Stimulated activated CD4-positive, alpha-beta T cell treated with anti-CD3 and anti-CD28 coated beads, Interleukin-2, amount 100 ng/mL, for 24 hours (primary cell): Measurements from ENCODE around the gene DYNLT3.

Source experiments
- DNase-seq, 2 donors: peaks; one replicate each; pipeline ENCODE4 v3.0.0-alpha.2; 2020

Gene DYNLT3, protein sequence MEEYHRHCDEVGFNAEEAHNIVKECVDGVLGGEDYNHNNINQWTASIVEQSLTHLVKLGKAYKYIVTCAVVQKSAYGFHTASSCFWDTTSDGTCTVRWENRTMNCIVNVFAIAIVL

DNA sequence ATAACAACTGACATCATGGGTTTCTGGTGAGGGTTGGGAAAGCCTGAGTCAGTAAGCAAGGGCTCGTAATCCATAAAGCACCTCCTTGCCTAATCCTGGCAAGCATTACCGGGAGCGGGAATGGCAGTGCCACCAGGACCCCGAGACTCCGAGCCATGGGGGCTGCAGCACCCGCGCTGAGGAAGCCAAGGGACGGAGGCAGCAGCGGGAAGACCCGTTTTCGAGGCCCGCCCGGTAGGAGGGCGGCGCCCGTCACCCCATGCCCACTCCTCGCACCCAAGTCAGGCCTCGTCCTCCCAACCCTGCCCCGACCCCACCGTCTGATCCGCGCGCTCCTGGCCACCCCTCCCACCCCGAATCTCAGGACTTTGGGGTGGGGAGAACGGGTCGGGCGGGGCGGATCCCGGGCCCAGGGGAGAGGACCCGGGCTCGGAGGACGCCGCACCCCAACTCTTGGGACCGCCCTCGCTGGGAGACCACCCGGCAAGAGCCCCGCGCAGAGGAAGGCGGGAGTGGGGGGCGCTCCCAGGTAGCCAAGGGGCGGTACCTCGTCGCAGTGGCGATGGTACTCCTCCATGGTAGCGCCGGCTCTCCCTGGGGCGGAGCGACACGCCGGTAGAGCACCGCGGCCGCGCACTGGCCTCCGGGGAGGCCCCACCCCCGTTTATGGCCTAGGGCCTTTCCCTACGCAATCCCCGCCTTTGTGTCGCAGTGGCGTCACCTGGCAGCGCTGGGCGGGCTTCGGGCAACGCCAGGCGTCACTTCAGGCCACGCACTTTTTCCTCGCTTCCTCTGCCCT lies at the start of gene DYNLT3:
DYNLT3 (minus strand) TSS at position 638 of the 799 bp plus-strand sequence; CDS start at position 577, 61 bp downstream.
- DNase-seq = peak; percentile 74 to 77

DNA sequence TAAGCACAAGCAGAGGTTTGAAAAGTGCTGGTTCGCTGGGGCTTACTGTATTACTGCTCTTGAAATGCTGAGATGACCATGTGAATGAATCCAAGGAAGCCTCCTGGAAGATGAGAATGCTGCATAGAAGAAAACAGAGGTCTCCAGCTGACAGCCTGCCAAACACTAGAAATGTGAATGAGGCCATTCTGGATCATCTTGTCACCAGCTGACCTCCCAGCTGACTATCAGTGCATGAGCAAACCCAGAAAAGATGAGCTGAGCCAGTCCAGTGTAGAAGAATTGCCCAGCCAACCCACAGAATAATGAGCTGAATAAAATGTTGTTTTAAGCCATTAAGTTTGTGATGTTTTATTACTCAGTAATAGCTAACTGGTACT lies 49.1 kb upstream of the DYNLT3 start:
- DNase-seq = no peak

DNA sequence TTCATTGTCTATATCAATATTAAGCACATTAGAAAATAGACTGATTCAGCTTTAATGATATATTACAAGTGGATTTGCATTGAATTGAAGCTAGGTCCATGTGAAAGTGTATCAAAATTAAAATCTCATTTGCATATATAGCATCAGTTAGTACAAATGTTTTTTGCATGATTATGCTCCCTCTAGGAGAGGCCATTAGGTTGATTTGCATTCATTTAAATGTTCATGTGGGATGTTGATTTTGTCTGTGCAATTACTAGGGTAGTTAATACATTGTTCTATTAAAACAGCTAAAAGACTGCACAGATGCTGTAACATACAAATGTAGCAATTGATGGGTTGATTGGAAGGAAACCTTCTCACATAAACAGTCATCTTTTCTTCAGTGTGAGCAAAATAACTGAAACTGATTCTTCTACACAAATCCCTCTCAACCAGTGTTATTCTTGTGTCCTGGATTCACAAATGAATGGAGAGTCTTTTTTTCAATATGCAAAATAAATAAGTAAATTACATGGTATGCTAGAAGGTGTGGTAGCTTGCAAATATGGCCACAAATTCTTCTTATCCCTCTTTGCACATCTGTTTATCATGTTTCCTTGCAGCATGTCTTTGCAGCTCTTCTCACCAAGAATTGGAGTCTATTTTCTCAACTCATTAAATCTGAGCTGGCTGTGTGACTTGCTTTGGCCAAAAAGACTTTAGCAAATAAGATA lies 48.6 kb upstream of the DYNLT3 start:
- no peak for DNase-seq

DNA sequence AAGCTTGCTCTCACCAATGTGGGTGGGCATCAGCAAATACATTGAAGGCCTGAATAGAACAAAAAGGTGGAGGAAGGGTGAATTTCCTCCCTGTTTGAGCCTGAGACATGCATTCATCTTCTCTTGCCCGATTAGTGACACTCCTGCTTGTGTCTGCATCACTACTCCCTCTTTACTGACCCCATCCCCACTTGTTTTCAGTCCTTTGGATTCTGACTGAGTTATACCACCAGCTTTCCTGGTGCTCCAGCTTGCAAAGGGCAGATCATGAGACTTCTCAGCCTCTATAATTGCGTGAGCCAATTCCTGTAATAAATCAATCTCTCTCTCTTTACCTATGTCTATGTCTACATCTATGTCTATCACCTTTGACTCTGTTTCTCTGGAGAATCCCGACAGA lies 47.4 kb upstream of the DYNLT3 start:
- no peak for DNase-seq

DNA sequence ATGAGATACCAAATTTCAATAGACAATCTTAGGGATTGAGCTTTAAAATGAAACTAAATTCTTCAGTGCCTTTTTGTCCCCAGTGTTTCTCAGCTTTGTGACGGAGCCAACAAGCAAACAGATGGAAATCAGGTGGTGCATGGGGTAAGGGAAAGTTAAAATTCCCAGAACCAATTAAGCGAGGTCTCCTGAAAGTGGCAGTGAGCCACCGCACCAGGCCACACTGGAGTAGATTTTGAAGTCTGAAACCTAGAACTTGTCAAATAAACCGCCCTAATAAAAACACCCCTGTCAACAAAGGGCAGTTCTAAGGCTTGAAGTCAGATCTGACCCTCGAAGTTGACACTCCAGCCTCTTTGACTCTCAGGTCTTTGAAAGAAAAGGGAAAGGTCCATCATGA lies 40.6 kb upstream of the DYNLT3 start:
- DNase-seq = no peak

DNA sequence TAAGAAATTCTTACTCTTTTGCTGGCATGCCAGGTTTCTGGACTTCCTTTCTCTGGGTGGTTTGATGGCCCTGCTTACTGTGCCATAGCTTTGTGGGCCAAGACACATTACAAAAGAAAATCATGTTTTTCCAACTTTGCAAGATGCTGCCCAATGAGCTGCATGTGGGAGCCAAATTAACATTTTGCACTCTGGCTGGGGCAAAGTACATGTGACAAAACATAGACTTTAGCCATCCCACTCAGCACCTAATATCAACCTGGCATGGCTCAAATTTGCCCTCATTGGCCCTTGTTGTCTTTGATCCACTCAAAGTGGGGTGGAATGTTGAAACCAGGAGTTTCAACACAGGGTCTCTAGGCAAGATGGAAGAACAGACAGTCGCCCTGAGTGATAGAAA lies 40.0 kb upstream of the DYNLT3 start:
- DNase-seq = no peak

DNA sequence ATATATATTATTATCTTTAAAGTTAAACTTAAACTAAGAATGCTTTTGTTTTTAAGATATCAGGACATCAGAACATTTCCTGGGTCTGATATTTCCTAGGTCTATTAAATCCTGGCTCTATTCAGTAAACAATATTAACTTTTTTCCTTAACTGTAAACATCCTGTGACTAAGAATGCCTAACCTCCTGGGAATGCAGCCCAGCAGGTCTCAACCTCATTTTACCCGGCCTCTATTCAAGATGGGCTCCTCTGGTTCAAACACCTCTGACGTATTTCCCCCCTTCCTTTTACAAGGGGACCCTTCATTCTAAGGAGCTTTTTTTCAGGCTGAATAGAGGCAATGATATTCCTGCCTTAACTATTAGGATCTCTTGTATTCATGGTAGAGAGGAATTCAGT lies 35.8 kb upstream of the DYNLT3 start:
- no peak for DNase-seq

DNA sequence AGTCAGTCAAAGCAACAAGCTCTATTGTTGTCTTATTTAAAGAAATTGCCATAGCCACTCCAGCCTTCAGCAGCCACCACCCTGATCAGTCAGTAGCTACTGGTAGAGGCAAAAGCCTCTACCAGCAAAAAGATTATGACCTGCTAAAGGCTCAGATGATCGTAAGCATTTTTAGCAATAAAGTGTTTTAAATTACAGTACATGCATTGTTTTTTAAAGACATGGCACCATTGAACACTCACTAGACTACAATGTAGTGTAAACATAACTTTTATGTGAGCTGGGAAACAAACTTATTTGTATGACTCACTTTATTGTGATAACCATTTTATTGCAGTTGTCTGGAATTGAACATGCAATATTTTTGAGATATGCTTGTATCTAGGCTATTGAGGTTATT lies 32.3 kb upstream of the DYNLT3 start:
- DNase-seq = no peak

DNA sequence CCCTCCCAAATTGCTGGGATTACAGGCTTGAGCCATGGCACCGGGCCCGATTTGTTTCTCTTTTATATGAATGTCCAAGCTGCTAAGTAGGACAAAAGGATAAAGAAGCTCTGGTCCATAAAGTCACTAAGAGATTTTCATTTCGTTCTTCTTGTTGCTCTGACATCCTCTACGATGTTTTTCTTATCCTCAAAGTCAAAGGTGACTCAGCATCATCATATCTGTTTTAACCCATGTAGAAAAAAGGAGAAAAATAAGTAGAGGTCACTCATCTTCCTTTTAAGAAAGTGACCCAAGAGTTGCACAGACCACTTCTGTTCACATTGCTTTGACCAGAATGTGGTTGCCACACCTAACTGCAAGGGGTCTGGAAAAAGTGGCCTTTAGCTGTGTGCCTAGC lies 29.3 kb upstream of the DYNLT3 start:
- DNase-seq = no peak

DNA sequence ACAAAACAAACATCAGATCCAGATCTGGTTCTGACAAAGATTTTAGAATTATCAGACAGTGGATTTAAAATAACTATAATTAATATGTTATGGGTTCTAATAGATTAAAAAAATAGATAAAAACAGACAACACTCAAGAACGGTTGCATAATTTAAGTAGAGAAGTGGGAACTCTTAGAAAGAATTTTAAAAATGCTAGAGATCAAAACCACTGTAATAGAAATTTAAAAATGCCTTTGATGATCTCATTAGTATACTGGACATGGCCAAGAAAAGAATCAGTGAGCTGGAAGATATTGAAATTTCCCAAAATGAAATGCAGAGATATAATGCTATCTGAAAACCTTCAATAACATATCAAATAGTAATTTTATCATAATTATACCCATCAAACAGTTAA lies 28.3 kb upstream of the DYNLT3 start:
- no peak for DNase-seq

DNA sequence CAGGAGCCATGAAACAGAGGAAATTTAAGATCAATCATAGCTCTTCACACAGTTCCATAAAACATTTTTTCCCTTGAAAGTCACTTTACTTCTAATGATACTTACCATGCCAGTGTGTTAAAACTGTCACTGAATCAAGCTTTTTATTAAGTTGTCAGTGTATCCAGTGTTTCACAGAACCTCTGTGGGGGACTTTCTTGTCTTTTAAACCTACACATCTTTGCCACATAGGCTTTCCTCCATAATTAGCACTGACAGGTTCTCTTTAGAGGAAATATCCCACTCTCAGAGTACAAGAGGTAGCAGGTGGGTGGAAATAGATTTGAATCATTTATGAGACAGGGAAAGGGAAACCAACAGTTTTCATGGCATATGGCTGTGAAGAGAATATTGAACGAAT lies 25.8 kb upstream of the DYNLT3 start:
- no peak for DNase-seq

DNA sequence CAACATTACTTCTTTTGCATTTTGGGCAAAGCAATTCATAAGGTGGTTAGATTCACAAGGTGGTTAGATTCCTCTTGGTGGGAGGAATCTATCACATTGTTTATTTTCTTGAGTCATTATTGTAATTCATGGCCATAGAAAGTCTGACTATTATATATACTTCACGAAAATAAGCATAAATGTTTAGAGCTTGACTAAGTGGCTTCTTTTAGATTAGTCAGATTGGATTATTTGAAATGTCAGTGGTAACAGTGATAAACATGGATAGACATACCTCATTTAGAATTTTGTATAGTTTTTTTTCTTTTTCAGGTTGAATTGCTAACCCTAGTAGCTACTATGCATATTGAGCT lies 24.9 kb upstream of the DYNLT3 start:
- no peak for DNase-seq

DNA sequence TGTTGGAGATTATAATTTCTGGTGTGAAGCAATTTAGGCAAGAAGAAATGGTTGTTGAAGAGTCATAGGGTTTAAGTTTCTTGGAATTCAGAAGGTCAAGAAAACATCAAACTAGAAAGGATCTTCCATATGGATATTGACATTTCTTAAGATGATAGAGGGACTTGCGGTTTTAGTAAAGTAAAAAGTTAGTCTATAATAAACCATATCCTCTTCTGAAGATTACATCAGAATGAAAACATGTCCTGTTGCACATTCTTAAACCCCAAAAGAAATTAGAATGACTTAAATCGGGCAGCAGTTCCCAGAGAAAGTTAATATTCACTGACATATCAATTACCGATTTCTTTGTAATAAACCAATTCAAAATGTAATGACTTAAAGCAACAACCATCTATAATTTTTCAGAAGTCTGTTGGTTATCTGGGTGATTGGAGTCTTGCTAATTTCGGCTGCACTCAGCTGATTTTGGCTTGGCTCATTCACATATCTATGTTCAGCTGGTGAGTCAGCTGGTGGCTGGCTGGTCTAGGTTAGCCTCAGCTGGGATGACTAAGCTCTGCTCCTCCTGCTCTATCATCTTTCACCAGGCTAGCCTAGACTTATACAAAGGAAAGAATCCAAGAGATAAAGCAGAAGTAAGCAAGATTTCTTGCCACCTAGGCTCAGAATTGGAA lies 24.4 kb upstream of the DYNLT3 start:
- peak; percentile 3 to 18 for DNase-seq

DNA sequence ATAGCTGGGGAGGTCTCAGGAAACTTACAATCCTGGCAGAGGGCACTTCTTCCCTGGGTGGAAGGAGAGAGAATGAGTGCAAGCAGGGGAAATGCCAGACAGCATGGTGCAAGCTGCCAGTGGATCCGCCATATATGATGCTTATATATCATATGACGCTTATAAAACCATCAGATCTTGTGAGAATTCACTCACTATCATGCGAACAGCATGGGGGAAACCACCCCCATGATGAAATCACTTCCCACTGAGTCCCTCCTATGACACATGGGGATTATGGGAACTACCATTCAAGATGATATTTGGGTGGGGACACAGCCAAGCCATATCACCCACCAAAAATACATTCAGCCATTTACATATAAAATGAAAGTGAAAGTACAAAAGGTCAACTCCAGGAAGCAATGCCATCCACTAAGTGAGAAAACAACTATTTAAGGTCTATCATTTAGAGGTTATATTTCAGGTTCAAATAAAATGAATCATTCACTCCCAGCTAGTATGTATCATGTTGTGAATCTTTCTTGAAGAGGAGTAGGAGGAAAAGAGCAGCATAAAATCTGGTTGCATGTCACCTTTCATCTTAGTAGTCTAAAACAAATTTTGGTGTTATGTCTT lies 20.3 kb upstream of the DYNLT3 start:
- no peak for DNase-seq

DNA sequence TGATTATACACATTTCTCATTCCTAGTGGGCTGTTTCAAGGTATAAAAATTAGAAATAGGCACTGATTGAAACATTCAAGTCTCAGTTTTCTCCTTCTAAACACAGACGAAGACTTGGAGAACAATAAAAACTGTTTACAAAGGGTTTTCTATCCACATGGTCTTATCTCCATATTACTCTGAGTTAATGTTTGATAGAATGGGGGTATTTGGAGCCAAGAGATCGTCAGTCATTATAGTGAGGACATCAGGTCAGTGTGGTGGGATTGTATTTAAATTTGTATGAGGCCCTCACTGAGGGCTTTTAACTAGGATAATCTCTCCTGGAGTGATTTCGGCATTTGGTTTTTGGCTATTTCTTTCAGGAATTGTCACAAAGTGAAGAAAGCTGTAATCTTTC lies 16.4 kb upstream of the DYNLT3 start:
- no peak for DNase-seq

DNA sequence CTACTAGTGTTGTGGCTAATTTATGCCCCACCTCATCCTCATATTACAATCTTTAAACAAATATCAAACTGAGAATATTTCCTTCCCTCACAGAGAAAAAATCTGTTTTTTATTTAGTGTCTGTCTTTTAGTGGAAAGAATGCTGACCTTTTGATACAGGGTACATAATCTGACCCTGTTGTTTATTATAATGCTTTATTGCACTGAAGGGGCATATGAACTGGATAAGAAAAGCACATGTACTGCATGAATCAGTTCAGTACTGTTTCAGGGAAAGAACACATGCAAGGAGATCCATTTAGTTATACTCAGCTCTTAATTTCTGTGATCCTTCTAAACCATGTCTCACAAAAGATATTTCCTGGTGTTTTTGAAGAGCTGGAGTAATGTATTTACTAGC lies 15.5 kb upstream of the DYNLT3 start:
- no peak for DNase-seq

DNA sequence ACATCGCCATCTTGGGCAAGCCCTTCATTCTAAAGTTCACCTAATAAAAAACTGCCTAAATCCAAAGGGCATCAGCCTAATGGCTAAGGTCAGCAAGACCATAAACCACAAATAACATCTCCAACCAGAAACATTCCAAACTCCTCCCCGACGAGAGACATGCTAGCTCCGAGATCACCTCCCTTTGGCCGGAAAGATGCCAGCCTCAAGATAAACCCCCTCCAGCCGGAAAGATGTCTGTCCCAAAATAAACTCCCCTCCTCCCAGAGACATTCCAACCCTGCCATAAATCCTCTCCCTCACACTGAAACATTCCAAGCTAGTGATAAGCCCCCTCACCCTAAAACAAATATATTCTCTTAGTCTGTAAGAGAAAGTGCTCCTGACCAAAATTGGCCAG lies 13.3 kb upstream of the DYNLT3 start:
- no peak for DNase-seq

DNA sequence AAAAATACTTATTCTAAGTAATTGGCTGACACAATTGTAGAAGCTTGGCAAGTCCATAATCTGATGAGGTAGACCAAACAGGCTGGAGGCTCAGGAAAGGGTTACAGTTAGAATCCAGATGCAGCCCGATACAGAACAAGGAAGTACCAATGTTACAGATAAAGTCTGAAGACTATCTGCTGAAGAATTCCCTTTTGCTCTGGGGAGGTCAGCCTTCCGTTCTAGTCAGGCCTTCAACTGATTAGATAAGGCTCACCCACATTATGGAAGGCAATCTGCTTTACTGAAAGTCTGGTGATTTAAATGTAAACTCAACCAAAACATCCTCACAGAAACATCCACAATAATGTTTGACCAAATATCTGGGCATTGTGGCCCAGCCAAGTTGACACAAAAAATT lies 7.4 kb upstream of the DYNLT3 start:
- DNase-seq = no peak

DNA sequence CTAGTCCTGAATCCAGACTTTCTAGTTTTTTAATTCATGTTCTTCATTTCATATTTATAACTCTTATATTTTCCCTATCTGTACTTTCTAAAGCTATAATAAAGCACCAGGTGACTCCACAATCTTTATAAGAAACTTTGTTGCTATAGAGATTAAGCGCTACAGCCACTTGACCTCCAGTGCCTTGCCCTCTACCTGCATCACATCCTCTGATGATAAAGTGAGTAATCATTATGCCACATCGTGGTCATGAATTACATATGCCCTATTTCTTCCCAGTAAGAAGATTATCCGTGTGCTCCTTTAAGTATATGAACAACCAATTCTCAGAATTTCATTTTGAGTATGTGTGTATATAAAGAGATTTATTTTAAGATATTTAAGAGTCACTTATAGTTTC lies 6.8 kb upstream of the DYNLT3 start:
- DNase-seq = no peak

DNA sequence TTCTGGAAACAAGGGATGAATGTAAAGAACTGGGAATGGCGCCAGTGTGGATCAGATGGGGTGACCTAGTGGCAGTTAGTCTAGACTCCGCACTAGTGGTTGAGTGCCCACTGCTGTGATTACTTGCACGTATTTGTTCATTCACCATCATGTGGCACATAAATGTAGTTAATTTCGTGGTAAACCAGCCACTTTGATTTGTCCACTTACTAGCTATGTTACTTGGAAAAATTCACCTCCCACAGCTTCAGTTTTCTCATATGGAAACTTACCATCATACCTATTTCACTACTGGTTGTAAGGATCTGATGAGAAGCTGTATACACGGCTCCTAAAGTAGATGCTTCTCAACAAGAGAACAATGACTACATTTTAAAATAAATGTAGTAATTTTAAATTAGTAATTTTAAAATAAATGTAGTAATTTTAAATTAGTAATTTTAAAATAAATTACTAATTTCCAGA lies 394 bp upstream of the DYNLT3 start:
- DNase-seq = no peak

DNA sequence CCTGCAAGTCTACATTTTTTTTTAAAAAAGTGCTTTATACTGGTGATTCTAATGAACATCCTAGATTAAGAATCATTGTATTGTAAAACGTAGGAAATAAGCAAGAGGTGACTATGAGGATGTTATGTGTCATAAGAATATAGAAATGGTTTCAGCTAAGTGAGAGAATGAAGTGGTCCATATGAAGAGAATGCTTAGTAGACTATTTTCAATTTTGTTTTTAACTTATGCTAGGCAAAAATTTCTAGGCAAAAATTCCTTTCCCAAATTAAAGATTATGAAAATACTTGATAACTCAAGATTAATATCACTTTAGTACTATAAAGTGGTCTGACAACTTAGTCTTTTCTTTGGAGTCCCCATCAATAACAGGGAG lies 825 bp downstream of the DYNLT3 start:
- DNase-seq = no peak

DNA sequence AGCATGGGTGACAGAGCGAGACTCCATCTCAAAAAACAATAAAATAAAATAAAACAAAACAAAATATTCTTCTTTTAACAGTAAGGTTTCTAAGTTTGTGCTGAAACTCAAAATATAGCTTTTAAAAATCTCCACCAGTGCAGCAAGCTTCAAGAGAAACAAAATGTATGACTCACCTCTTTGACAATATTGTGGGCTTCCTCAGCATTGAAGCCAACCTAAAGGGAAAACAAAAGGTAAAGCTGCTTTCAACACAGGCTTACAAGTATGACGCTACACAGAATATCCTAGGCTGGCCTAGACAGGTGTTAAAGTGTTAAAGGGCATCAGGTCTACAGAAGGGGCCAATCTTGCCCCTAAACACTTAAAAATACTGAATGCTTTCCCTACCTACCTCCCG lies 1.2 kb downstream of the DYNLT3 start:
- DNase-seq = no peak

DNA sequence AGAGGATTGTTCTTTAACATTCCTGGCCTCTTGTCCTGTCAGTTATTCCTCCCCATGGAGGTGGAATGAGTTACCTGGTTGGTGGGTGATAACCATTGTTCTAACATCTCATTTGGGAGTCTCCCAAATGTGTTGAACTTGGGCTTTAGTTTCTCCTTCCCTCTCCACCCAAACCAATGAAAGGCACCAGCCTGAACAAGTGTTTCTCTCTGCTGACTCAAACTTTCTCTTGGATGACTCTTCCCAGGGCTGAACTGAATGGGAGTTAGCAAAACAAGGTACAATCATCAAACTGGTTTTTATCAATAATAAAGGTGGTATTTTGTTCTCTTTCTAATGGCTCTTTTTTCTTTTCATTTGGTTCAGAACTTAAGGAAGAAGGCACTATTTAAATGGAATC lies 2.7 kb downstream of the DYNLT3 start:
- no peak for DNase-seq
